ENCODE measurements around the gene WBP11. TPM values are rescaled to one million over a fixed set of nuclear protein-coding genes. Genes with fewer than 3 reads are reported as not detected.
"Not testable (repeated sequence)": the region's sequence is repeated elsewhere in the genome, so short reads cannot be mapped to it uniquely, and the experiment has no call there.

The WBP11 gene
- total RNA-seq, 1 experiment from 2014 or later, result 111 TPM

- peaks cover 27% of the 10 kb centered on the region for H3K4me1 Mint-ChIP-seq
Observed at GRCh38 chr12:14766020-14766419, 37.3 kb downstream of the WBP11 start.

GRCh38 chr12:14765398-14765797 lies 37.9 kb downstream of the WBP11 start:
- peaks cover 53% of the 10 kb centered on the region for H3K36me3 Mint-ChIP-seq
- H3K9me3 Mint-ChIP-seq, result peaks cover 34% of the 10 kb centered on the region
- DNase-seq (ENCODE audit: low spot score) (no peak), ATAC-seq (no peak)
- peaks cover 27% of the 10 kb centered on the region for H3K4me1 Mint-ChIP-seq
- POLR2A ChIA-PET, result no interaction called here
- CTCF ChIA-PET, result no interaction called here
- TF ChIP-seq TP53 (CRISPR knock-in tag; IDR thresholded peaks at IDR 0.05) (no peak), ZNF423 (CRISPR knock-in tag; IDR thresholded peaks at IDR 0.05) (no peak), CDX4 (CRISPR knock-in tag; IDR thresholded peaks at IDR 0.05; ENCODE audit: borderline replicate concordance) (no peak)
- no peak overlapping the region for H3K4me3 Mint-ChIP-seq
- 0 out of 2 replicates have a peak overlapping the region, but pooled peaks have one; percentile 76 for H3K27ac Mint-ChIP-seq
- H3K27me3 Mint-ChIP-seq (ENCODE audit: low read depth), result no peaks in the 10 kb centered on the region; the same call in 1 of the 2 replicates

More at GRCh38 chr12:14766020-14766419, 37.3 kb downstream of the WBP11 start:
- DNase-seq (ENCODE audit: low spot score); ATAC-seq; CTCF ChIA-PET; H3K4me3 Mint-ChIP-seq; POLR2A ChIA-PET; H3K27me3 Mint-ChIP-seq (ENCODE audit: low read depth): not testable (repeated sequence)
- peaks cover 29% of the 10 kb centered on the region for H3K9me3 Mint-ChIP-seq
- peaks cover 52% of the 10 kb centered on the region for H3K36me3 Mint-ChIP-seq
- H3K27ac Mint-ChIP-seq, result peak overlapping the region; percentile 76
- TF ChIP-seq ZNF425 (CRISPR knock-in tag; conservative IDR thresholded peaks at IDR 0.05) (0 out of 2 replicates have a peak, but pooled peaks have one; percentile 40), ZNF671 (CRISPR knock-in tag; IDR thresholded peaks at IDR 0.05) (0 out of 2 replicates have a peak, but pooled peaks have one; percentile 26), NFATC4 (CRISPR knock-in tag; IDR thresholded peaks at IDR 0.05) (peak; percentile 48; the same call in 1 of the 2 replicates)

GRCh38 chr12:14759711-14760280 lies 43.5 kb downstream of the WBP11 start:
- H3K27ac Mint-ChIP-seq; CTCF ChIA-PET; ATAC-seq; H3K27me3 Mint-ChIP-seq (ENCODE audit: low read depth); POLR2A ChIA-PET; H3K4me3 Mint-ChIP-seq; DNase-seq (ENCODE audit: low spot score): not testable (repeated sequence)
- H3K9me3 Mint-ChIP-seq, result peaks cover 36% of the 10 kb centered on the region
- peaks cover 38% of the 10 kb centered on the region for H3K36me3 Mint-ChIP-seq
- peaks cover 16% of the 10 kb centered on the region for H3K4me1 Mint-ChIP-seq

- no peaks in the 10 kb centered on the region for H3K27me3 Mint-ChIP-seq (ENCODE audit: low read depth)
- no peak overlapping the region for H3K4me3 Mint-ChIP-seq
- ATAC-seq (peak; percentile 75), DNase-seq (ENCODE audit: low spot score) (peak; percentile 64)
- CTCF ChIA-PET, result interaction anchor here (0.6 to 1.2 kb wide), 20 partner anchors 13 to 1107 kb away, joined by 3 to 21 read pairs (median 4); partner anchors contain the start of genes C12orf60 and WBP11
- H3K36me3 Mint-ChIP-seq, result peaks cover 24% of the 10 kb centered on the region
- TF ChIP-seq ZNF121 (CRISPR knock-in tag; IDR thresholded peaks at IDR 0.05) (no peak), CDX4 (CRISPR knock-in tag; IDR thresholded peaks at IDR 0.05; ENCODE audit: borderline replicate concordance) (no peak), CTCF (IDR thresholded peaks at IDR 0.05) (peak; percentile 62), ZNF416 (CRISPR knock-in tag; IDR thresholded peaks at IDR 0.05) (no peak), CREM (CRISPR knock-in tag; IDR thresholded peaks at IDR 0.05) (no peak), NFYB (CRISPR knock-in tag; conservative IDR thresholded peaks at IDR 0.05; ENCODE audit: low read depth) (no peak)
- H3K9me3 Mint-ChIP-seq, result peaks cover 24% of the 10 kb centered on the region
- POLR2A ChIA-PET, result interaction anchor here (0.9 to 1.0 kb wide), 2 partner anchors 12 to 18 kb away, joined by 4 read pairs; a partner anchor contains a TSS
- H3K4me1 Mint-ChIP-seq, result peaks cover 16% of the 10 kb centered on the region
- no peak overlapping the region for H3K27ac Mint-ChIP-seq
Observed at GRCh38 chr12:14756334-14757143, 46.7 kb downstream of the WBP11 start.
